ENCODE measurements around the gene UFD1. TPM values are rescaled to one million over a fixed set of nuclear protein-coding genes. Genes with fewer than 3 reads are reported as not detected.
A peak's percentile ranks its signal among the peaks of the same experiment; 100 is the strongest.

Gene UFD1
- total RNA-seq, 1 experiment from 2014 or later, result 115 TPM

GRCh38 chr22:19497245-19497644 lies 18.3 kb upstream of the UFD1 start:
- DNase-seq (ENCODE audit: low read depth), result peak; percentile 50

GRCh38 chr22:19496324-19496630 lies 17.3 kb upstream of the UFD1 start:
- no peak for DNase-seq (ENCODE audit: low read depth)

- DNase-seq (ENCODE audit: low read depth), result no peak
These were observed 16.8 kb upstream of the UFD1 start for GRCh38 chr22:19495562-19496323.

- DNase-seq (ENCODE audit: low read depth), result no peak
These were observed 15.7 kb upstream of the UFD1 start for GRCh38 chr22:19494676-19495173.

GRCh38 chr22:19494001-19494560 lies 15.1 kb upstream of the UFD1 start:
- DNase-seq (ENCODE audit: low read depth), result no peak

DNA sequence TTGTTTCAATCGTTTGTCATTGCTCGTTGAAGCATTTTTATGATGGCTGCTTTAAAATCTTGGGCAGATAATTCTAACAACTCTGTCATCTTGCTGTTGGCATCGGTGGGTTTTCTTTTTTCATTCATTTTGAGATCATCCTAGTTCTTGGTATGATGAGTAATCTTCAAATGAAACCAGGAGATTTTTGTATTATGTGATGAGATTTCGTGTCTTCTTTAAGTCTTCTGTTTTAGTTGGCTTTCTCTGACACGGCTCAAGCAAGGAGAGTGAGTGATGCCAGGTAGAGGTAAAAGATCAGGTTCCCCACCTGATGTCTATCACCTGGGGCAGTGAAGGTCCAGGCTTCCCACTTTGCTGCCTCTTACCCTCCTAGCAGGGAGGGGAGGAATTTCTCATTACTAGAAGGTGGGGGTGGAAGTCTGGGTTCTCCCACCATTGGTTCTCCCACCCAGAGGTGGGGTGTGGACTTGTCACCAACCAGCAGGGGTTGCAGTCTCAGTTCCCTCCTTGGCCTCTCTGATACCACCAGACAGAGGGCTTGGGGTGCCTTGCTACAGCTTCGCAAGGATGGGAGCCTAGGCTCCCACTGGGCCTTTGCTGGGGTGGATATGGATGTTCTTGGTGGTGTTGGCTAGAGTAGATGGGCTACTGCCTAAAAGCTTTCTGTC lies 13.6 kb upstream of the UFD1 start:
- no peak for DNase-seq (ENCODE audit: low read depth)

DNA sequence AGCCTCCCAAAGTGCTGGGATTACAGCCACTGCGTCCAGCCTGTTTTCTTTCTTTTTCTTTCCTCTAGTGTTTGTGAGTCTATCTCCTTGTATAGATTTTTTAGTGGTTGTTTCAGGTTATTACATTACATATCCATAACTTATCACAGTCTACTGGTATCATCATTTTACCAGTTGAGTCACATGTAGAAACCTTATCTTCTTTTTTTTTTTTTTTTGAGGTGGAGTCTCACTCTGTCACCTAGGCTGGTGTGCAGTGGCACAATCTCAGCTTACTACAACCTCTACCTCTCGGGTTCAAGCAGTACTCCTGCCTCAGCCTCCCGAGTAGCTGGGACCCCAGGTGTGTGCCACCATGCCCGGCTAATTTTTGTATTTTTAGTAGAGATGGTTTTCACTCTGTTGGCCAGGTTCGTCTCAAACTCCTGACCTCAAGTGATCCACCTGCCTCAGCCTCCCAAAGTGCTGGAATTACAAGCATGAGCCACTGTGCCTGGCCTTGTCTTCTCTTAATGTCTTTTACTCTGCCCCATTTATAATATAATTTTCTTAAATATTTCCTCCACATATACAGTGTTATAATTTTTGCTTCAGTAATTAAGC lies 11.7 kb upstream of the UFD1 start:
- no peak for DNase-seq (ENCODE audit: low read depth)

DNA sequence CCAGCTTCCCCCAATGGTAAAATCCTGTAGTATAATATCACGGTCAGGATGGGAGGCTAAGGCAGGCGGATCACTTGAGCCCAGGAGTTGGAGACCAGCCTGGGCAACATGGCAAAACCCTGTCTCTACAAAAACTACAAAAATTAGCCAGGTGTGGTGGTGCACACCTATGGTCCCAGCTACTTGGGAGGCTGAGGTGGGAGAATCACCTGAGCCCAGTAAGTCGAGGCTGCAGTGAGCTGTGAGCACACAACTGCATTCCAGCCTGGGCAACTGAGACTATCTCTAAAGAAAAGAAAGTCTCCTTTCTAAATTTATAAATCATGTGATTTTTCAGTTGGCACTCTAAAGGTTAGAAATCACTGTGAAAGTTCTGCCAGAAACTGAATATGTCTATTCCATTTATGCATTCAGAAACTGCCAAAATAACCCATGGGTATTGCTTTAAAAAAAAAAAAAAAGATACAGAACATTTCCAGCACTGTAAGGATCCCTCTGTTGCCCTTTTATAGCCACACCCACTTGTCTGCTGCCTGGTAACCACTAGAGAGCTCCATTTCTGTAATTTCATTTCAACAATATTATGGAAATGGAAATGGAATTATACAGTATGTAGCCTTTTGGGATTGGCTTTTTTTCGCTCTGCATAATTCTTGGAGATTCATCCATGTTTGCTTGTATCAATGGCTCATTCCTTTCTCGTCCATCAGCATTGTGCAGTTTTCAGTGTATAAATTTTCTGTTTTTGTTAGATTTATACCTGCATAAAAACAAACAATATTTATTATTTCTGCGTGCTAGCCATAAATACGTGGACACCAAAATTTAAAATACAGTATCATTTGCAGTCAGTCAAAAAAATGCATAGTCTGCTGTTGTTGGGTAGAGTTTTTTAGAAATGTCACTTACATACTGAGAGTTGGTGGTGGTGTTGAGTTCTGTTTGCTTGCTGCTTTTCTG lies 10.2 kb upstream of the UFD1 start:
- no peak for DNase-seq (ENCODE audit: low read depth)

GRCh38 chr22:19488285-19488684 lies 9.3 kb upstream of the UFD1 start:
- DNase-seq (ENCODE audit: low read depth), result no peak

- DNase-seq (ENCODE audit: low read depth), result peak; percentile 5
These were observed 4.7 kb upstream of the UFD1 start for GRCh38 chr22:19483481-19484244.

GRCh38 chr22:19482297-19482696 lies 3.3 kb upstream of the UFD1 start:
- DNase-seq (ENCODE audit: low read depth), result no peak

DNA sequence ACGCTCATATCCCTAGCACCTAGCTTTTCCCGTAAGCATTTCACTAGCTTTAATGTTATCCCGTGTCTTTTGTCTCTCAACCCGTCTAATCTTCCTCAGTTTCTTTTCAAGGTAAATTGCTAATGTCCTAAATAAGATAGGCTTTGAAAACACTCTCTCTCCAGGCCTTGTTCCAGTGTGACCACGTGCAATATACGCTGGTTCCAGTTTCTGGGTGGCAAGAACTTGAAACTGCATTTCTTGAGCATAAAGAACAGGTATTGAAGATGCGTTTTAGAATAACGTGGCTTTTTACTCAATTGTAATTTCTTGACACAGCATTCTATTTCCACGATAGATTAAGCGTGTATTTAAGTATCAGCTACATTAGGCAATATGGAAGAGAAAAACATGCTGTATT lies 1.8 kb upstream of the UFD1 start:
- DNase-seq (ENCODE audit: low read depth), result no peak

DNA sequence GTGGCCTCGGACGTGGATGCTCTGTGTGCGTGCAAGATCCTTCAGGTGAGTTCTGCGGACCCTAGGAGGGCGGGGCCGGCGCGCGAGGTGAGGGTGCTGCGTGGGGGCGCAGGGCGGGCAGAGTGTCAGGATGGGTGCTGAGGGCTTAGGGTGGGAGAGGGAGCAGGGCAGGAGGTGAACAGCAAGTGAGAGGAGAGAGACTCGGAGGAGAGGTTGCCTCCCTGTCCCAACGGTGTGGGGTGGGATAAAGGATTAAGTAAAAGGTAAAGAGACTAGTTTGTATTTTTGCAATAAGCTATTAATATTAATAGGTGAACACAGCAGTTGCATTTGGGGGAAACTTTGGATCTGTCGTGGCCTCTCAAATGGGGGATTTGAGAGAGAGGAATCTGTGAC lies 1.2 kb upstream of the UFD1 start:
- no peak for DNase-seq (ENCODE audit: low read depth)

DNA sequence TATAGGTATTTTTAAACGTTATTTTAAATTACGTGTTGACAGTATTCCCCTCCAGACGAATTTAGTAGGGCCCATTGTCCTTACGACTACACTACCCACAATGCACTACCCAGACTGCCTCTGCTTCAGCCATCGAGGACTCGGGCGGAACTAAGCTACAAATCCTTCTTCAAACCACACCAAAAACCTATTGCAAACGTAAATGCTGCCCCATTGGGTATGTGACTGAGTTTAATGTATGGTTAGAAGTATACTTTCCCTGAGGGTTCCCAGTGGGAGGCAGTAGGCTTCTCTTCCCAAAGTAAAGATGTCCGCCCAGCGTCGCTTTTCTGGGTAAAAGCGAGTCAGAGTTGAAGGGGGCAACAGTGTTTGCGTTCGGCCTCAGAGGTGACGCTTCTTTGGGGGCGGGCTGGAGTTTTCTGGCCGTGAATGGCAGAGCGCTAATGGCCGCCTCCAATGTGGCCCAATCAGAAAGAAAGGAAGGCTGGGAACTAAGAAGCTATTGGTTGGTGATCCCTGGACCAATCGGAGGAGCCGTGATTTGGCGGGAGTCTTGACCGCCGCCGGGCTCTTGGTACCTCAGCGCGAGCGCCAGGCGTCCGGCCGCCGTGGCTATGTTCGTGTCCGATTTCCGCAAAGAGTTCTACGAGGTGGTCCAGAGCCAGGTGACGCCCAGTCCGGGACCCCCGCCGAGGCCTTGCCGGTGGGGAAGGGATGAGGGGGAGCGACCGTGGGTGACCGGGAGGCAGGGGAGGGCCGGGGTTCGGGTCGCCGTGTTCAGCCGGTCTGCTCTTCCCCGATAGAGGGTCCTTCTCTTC lies 571 bp upstream of the UFD1 start, which contains the start of gene CDC45:
CDC45 (plus strand) TSS at position 566 of the 818 bp plus-strand sequence; CDS start at position 615, 49 bp downstream.
- DNase-seq (ENCODE audit: low read depth), result peak; percentile 98

GRCh38 chr22:19478045-19478900 lies 720 bp downstream of the UFD1 start:
- DNase-seq (ENCODE audit: low read depth), result no peak

GRCh38 chr22:19477321-19478044 lies 1.5 kb downstream of the UFD1 start:
- DNase-seq (ENCODE audit: low read depth), result no peak

GRCh38 chr22:19476023-19476422 lies 3.0 kb downstream of the UFD1 start:
- no peak for DNase-seq (ENCODE audit: low read depth)

DNA sequence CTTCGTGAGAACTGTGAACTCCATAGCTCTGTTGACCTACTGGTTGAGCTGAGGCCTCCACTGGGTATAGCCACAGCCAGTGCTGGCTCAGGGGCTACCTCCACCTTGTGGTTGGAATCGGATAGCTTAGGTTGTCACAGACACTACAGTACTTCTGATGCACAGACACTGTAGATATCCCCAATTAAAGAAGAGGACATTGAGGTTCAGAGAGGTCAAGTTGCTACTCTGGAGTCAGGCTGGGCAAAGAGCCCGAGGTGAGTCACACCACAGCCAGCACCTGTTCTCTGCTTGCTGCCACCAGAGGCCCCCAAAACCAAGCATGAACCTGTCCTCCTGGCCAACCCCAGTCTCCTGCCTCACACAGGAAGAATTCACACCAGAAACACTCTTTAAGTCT lies 5.4 kb downstream of the UFD1 start:
- no peak for DNase-seq (ENCODE audit: low read depth)

All from HT1080 (cell line).